ENCODE measurements around the gene ODAD3.

DNA sequence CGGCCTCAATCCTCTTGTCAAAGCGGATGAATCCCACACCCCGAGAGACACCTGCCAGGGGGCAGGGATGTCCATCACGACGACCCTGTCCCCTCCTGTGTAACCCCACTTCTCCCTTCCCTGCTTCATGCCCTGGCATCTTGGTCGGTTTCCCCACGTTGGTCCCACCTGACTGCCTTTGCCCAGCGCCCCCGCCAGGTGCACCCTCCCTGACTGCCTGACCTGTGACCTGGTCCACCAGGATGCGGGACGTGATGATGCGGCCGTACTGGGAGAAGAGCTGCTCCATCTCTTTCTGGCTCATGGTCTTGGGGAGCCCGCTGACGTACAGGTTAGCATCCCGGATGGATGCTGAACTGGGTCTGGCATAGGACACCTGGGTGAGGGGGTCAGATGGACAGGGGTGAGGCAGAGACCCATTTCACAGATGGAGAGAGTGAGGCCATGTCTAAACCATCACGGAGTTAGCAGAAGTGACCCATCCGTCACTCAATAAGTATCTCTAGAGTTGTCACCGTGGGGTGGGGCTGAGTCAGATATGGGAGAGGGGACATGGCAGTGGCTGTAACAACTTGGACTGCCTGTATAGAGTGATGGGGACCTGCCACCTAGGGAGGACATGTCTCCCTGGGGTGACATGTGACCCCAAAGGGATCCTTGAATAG lies 23.4 kb upstream of the ODAD3 start:
- TF ChIP-seq, protein P1, sequence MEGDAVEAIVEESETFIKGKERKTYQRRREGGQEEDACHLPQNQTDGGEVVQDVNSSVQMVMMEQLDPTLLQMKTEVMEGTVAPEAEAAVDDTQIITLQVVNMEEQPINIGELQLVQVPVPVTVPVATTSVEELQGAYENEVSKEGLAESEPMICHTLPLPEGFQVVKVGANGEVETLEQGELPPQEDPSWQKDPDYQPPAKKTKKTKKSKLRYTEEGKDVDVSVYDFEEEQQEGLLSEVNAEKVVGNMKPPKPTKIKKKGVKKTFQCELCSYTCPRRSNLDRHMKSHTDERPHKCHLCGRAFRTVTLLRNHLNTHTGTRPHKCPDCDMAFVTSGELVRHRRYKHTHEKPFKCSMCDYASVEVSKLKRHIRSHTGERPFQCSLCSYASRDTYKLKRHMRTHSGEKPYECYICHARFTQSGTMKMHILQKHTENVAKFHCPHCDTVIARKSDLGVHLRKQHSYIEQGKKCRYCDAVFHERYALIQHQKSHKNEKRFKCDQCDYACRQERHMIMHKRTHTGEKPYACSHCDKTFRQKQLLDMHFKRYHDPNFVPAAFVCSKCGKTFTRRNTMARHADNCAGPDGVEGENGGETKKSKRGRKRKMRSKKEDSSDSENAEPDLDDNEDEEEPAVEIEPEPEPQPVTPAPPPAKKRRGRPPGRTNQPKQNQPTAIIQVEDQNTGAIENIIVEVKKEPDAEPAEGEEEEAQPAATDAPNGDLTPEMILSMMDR (IDR thresholded peaks at IDR 0.05 in 4 of 5, conservative IDR thresholded peaks at IDR 0.05 in 1 of 5), result no peak
- TF ChIP-seq POLR2A (IDR thresholded peaks at IDR 0.05), result no peak

Measured in gastrocnemius medialis (tissue), 4 donors.